CD4-positive, CD25-positive, alpha-beta regulatory T cell (primary cell): ENCODE data around the gene CCDC174. TPM values are rescaled to one million over a fixed set of nuclear protein-coding genes. Genes with fewer than 3 reads are reported as not detected.

Source experiments
- ATAC-seq, 2 donors: fragments of 150-1000 bp; cut with Tn5 transposase; one replicate each; pipeline ENCODE4 v1.10.0; 2021; ENCODE audit warnings: low read depth in 2 of 2, moderate number of reproducible peaks in 2 of 2, moderate library complexity in 1 of 2
- DNase-seq, 3 donors: peaks; one replicate each; pipeline versions ENCODE4 v3.0.0 to v3.0.0-alpha.2; 2012 to 2022; ENCODE audit warnings: mixed read lengths in 1 of 3
- H3K27ac ChIP-seq: one replicate; pipeline ENCODE4 v1.7.0; 2013; ENCODE audit warnings: mild to moderate bottlenecking, low read length; ENCODE audit not compliant: insufficient read depth, poor library complexity, severe bottlenecking
- H3K27me3 ChIP-seq: one replicate; pipeline ENCODE4 v1.7.0; 2013; ENCODE audit warnings: low read length; ENCODE audit not compliant: control insufficient read depth, insufficient read depth
- H3K36me3 ChIP-seq: one replicate; pipeline ENCODE4 v1.7.0; 2013; ENCODE audit warnings: mild to moderate bottlenecking, low read length, moderate library complexity; ENCODE audit not compliant: control insufficient read depth, insufficient read depth
- H3K4me1 ChIP-seq: 2 replicates; pipeline ENCODE4 v1.7.0; 2013; ENCODE audit warnings: mild to moderate bottlenecking, low read length; ENCODE audit not compliant: insufficient read depth, control insufficient read depth, poor library complexity, severe bottlenecking
- H3K4me3 ChIP-seq: one replicate; pipeline ENCODE4 v1.7.0; 2013; ENCODE audit warnings: low read depth, mild to moderate bottlenecking, low read length, moderate library complexity
- H3K9me3 ChIP-seq, 2 experiments: 1 replicate in 1 of 2; 2 replicates in 1 of 2; pipeline ENCODE4 v1.7.0; 2013; ENCODE audit warnings: low read length in 2 of 2, mild to moderate bottlenecking in 1 of 2, moderate library complexity in 1 of 2; ENCODE audit not compliant: control insufficient read depth in 2 of 2
- H3K27ac Mint-ChIP-seq, 3 donors: one replicate each; pipeline ENCODE4 v1.8.0; 2020 to 2022; ENCODE audit warnings: mild to moderate bottlenecking in 3 of 3, mixed read lengths in 3 of 3, moderate library complexity in 2 of 3
- H3K27me3 Mint-ChIP-seq: one replicate; pipeline ENCODE4 v1.8.0; 2022; ENCODE audit warnings: mild to moderate bottlenecking, mixed read lengths
- H3K36me3 Mint-ChIP-seq: one replicate; pipeline ENCODE4 v1.8.0; 2020; ENCODE audit warnings: mixed read lengths
- H3K4me1 Mint-ChIP-seq, 4 donors: one replicate each; pipeline ENCODE4 v1.8.0; 2020 to 2022; ENCODE audit warnings: mixed read lengths in 4 of 4, mild to moderate bottlenecking in 1 of 4
- H3K4me3 Mint-ChIP-seq, 4 donors: one replicate each; pipeline ENCODE4 v1.8.0; 2020 to 2022; ENCODE audit warnings: mild to moderate bottlenecking in 4 of 4, mixed read lengths in 4 of 4, moderate library complexity in 3 of 4
- H3K9me3 Mint-ChIP-seq, 7 donors: one replicate each; pipeline ENCODE4 v1.8.0; 2020 to 2022; ENCODE audit warnings: mixed read lengths in 7 of 7, mild to moderate bottlenecking in 3 of 7, moderate library complexity in 2 of 7
- polyA plus RNA-seq, 4 donors: library from polyadenylated mRNA; unstranded; fragments of 300-500 nt; fragmentation: Illumina TruSeq; gene quantifications; one replicate each; pipeline ENCODE4 v1.2.3, GENCODE V29; 2021
- total RNA-seq: library from RNA; stranded (reverse); gene quantifications from one replicate; pipeline ENCODE4 v1.2.3, GENCODE V29; 2022

The CCDC174 gene
- total and polyA plus RNA-seq, 5 donors from 2014 or later, result 16.3 to 55.7 (median 21.3) TPM

DNA sequence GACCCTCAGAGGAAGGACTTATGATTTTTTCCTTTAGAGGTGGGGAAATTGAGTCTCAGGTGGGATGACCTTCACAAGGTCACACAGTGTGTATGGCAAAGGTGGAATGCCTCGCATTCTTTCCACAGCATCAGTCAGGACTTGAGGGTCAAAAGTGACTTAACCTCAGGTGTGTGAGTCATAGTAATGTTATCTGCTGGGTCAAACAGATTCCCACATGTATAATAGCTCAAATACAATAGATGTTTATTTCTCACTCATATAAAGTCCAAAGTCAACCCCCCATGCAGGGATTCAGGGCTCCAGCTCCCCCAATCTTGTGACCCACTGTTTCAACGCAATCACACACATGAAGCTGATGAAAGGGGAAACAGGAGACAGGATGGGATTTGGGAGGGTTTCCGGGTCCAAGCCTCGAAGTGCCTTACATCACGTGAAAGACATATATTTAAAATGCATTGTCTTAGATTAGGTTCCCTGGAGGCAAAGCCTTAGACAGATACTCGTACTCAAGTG, 34.0 kb upstream of the CCDC174 start:
- H3K27ac ChIP-seq, result no peak overlapping the region
- DNase-seq (no peak), ATAC-seq (no peak)
- H3K27me3 ChIP-seq, result peaks cover 10% of the 10 kb centered on the region
- Mint-ChIP-seq H3K4me3 (no peak overlapping the region), H3K9me3 (peaks cover 0 to 1% (median 0%) of the 10 kb centered on the region in 7 donors), H3K27me3 (peaks cover 24% of the 10 kb centered on the region), H3K4me1 (no peaks in the 10 kb centered on the region), H3K36me3 (no peaks in the 10 kb centered on the region), H3K27ac (peak overlapping the region in 1 of 3 donors; percentile 29)
- H3K9me3 ChIP-seq, result no peaks in the 10 kb centered on the region
- H3K36me3 ChIP-seq, result no peaks in the 10 kb centered on the region
- H3K4me3 ChIP-seq, result no peak overlapping the region
- H3K4me1 ChIP-seq, result no peaks in the 10 kb centered on the region

DNA sequence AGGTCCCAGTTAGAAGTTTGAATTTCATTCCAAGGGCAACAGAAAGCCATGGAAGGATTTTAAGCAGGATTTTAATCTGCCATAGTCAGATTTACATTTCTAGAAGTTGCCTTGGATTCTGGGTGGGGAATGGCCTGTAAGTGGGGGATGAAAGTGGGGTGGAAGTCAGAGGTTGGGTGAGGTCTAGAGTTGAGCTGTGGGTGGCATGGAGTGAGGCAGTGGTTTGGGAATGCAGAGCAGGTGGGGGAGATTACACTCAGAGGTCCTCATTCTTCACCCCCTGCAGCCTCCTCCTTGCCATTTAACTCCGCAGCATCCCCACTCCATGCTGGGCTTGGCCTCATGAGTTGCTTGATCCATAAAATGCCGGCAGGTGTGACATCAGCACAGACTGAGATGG, 32.0 kb upstream of the CCDC174 start:
- Histone ChIP-seq H3K27me3 (peaks cover 8% of the 10 kb centered on the region), H3K36me3 (no peaks in the 10 kb centered on the region), H3K4me1 (no peaks in the 10 kb centered on the region), H3K4me3 (no peak overlapping the region), H3K27ac (no peak overlapping the region), H3K9me3 (no peaks in the 10 kb centered on the region)
- Mint-ChIP-seq H3K4me1 (no peaks in the 10 kb centered on the region), H3K27me3 (peaks cover 18% of the 10 kb centered on the region), H3K9me3 (peaks cover 0 to 1% (median 0%) of the 10 kb centered on the region in 7 donors), H3K4me3 (no peak overlapping the region), H3K27ac (no peak overlapping the region), H3K36me3 (no peaks in the 10 kb centered on the region)
- no peak for DNase-seq
- no peak for ATAC-seq

DNA sequence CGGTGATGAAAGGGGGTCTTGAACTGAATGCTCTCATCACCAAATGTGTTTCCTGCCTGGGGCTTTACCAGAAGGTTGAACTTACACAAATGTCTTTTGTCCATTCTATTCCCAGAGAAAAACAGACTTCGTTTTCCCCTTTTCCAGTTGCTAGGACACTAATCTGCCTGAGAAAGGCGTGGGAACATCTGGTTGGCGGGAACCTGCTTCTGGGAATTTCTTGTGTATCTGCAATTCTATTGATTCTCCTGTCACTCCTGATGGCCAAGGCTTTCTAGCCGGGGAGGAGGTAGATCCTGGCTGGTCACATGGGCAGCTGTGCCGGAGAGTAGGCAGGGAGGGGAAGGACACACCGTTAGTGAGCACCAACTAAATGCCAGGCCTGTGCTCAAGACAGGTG, 31.1 kb upstream of the CCDC174 start:
- Mint-ChIP-seq H3K27me3 (peaks cover 12% of the 10 kb centered on the region), H3K36me3 (no peaks in the 10 kb centered on the region), H3K4me1 (no peaks in the 10 kb centered on the region), H3K27ac (peak overlapping the region in 1 of 3 donors; percentile 21), H3K9me3 (peaks cover 0 to 1% (median 0%) of the 10 kb centered on the region in 7 donors), H3K4me3 (no peak overlapping the region)
- H3K27me3 ChIP-seq, result peaks cover 7% of the 10 kb centered on the region
- H3K9me3 ChIP-seq, result no peaks in the 10 kb centered on the region
- no peaks in the 10 kb centered on the region for H3K36me3 ChIP-seq
- H3K4me3 ChIP-seq, result no peak overlapping the region
- H3K27ac ChIP-seq, result no peak overlapping the region
- ATAC-seq (no peak), DNase-seq (no peak)
- H3K4me1 ChIP-seq, result no peaks in the 10 kb centered on the region

DNA sequence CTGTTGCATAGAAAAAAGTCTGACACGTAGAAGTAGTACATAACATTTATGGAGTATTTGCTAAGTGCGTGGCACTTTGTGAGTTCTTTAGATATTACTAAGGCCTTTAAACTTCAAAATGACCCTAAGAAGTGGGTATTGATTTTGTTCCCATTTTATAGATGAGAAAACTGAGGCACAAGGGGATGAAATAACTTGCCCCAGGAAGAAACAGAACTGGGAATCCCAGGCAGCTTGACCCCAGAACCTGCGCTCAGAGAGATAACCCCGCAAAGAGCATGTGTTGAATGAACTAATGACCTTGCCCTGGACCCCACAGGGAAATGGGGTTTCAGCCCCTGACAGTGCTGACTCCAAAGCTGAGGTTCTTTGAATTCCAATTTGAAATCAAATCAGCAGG, 30.5 kb upstream of the CCDC174 start:
- H3K4me3 Mint-ChIP-seq, result no peak overlapping the region
- no peak for ATAC-seq

DNA sequence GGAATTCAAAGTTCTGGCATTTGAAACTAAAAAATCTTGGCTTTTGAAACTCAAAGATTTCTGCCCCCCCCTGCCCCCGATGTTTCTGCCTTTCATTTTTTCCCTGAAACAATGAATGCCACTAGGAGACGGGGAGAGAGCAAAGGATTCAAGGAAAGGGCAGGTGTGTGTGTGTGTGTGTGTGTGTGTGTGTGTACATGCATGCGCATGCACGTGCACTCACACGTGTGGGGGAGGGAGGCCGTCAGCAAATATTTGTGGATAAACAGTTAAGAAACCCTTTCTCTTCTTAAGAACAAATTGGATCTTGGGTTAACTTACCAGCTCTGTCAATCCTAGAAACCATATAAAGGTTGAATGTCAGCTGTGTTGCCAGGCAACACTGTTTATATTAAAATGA, 29.2 kb upstream of the CCDC174 start:
- Histone ChIP-seq H3K27ac (no peak overlapping the region), H3K9me3 (no peaks in the 10 kb centered on the region), H3K4me1 (no peaks in the 10 kb centered on the region), H3K4me3 (no peak overlapping the region), H3K27me3 (no peaks in the 10 kb centered on the region), H3K36me3 (no peaks in the 10 kb centered on the region)
- no peak for DNase-seq
- Mint-ChIP-seq H3K4me3 (no peak overlapping the region), H3K4me1 (no peaks in the 10 kb centered on the region), H3K9me3 (peaks cover 0 to 1% (median 0%) of the 10 kb centered on the region in 7 donors), H3K27me3 (peaks cover 10% of the 10 kb centered on the region), H3K27ac (no peak overlapping the region), H3K36me3 (no peaks in the 10 kb centered on the region)
- no peak for ATAC-seq

More for the DNA sequence above, 30.5 kb upstream of the CCDC174 start:
- H3K9me3 ChIP-seq, result no peaks in the 10 kb centered on the region
- H3K36me3 ChIP-seq, result no peaks in the 10 kb centered on the region
- no peak overlapping the region for H3K27ac Mint-ChIP-seq
- peaks cover 0 to 1% (median 0%) of the 10 kb centered on the region in 7 donors for H3K9me3 Mint-ChIP-seq
- H3K27me3 ChIP-seq, result peaks cover 2% of the 10 kb centered on the region
- H3K4me1 ChIP-seq, result no peaks in the 10 kb centered on the region
- H3K27ac ChIP-seq, result no peak overlapping the region
- H3K27me3 Mint-ChIP-seq, result peaks cover 12% of the 10 kb centered on the region
- DNase-seq, result no peak
- H3K4me1 Mint-ChIP-seq, result no peaks in the 10 kb centered on the region
- H3K4me3 ChIP-seq, result no peak overlapping the region
- no peaks in the 10 kb centered on the region for H3K36me3 Mint-ChIP-seq

DNA sequence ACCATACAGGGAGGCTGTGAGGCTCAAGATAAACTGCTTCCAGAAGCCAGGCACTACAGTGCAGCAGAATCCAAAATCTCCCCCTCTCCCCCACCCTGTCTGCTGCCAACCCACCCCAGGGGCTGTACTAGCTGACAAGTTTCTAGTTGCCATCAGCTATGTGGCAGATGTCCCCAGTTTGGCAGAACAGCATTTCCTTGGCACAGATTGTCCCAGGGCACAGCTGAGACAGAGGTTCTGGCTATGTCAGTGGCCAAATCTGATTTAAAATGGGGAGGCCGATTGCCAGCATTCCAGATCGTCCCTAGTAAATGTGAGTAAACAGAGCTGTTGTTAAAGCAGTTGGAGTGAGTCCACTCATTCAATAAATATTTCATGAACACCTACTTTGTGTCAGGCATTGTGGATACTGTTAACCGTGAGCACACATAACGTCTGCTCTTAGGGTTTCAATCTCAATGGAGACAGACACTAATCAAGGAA, 28.0 kb upstream of the CCDC174 start:
- H3K27me3 ChIP-seq, result no peaks in the 10 kb centered on the region
- Mint-ChIP-seq H3K27me3 (peaks cover 14% of the 10 kb centered on the region), H3K4me3 (no peak overlapping the region), H3K4me1 (no peaks in the 10 kb centered on the region), H3K9me3 (peaks cover 0 to 1% (median 0%) of the 10 kb centered on the region in 7 donors), H3K36me3 (no peaks in the 10 kb centered on the region), H3K27ac (no peak overlapping the region)
- no peak for ATAC-seq
- no peaks in the 10 kb centered on the region for H3K36me3 ChIP-seq
- H3K9me3 ChIP-seq, result no peaks in the 10 kb centered on the region
- no peak for DNase-seq
- no peaks in the 10 kb centered on the region for H3K4me1 ChIP-seq
- no peak overlapping the region for H3K27ac ChIP-seq
- H3K4me3 ChIP-seq, result no peak overlapping the region

DNA sequence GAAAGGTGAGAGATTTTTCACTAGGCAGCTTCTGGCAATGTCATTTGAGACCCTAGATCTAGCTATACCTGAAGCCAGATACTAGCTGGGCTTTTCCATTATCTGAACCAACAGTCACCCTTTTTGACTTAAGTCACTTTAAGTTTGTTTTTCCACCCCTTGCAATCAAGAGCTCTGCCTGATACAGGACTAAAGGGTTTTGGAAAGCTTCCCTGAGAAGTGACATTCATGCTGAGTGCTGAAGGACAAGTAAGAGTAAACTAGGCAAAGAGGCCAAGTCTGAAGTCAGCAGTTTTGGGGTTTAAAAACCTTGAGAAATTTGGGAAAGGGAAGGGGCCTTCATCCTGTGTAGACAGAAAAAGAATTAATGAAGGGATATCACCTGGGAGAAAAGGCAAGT, 27.1 kb upstream of the CCDC174 start:
- Histone ChIP-seq H3K4me1 (no peaks in the 10 kb centered on the region), H3K27ac (no peak overlapping the region), H3K36me3 (no peaks in the 10 kb centered on the region), H3K9me3 (no peaks in the 10 kb centered on the region), H3K27me3 (no peaks in the 10 kb centered on the region), H3K4me3 (no peak overlapping the region)
- peaks cover 6% of the 10 kb centered on the region for H3K27me3 Mint-ChIP-seq
- H3K36me3 Mint-ChIP-seq, result no peaks in the 10 kb centered on the region
- ATAC-seq (no peak), DNase-seq (no peak)
- H3K4me1 Mint-ChIP-seq, result no peaks in the 10 kb centered on the region
- no peak overlapping the region for H3K4me3 Mint-ChIP-seq
- no peak overlapping the region for H3K27ac Mint-ChIP-seq
- peaks cover 0 to 1% (median 0%) of the 10 kb centered on the region in 7 donors for H3K9me3 Mint-ChIP-seq

DNA sequence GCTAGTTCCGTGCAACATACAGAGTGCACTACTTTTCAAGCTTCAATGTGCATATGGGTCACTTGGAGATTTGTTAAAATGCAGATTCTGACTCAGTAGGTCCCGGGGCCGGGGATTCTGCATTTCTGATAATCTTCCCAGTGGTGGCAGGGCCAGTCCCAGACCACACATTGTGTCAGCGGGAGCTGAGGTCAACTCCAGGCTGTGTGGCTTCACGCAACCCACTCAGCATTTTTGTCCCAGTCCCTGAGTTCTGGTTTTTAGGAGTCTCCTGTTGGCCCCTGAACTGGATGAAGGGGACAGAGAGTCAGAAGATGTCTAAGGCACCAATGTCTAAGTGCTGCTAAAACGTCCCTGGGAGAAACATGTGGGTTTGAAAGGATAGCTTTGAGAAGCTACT, 26.1 kb upstream of the CCDC174 start:
- H3K9me3 Mint-ChIP-seq, result peaks cover 0 to 1% (median 0%) of the 10 kb centered on the region in 7 donors
- Histone ChIP-seq H3K36me3 (no peaks in the 10 kb centered on the region), H3K27me3 (no peaks in the 10 kb centered on the region), H3K4me1 (no peaks in the 10 kb centered on the region), H3K9me3 (no peaks in the 10 kb centered on the region), H3K4me3 (no peak overlapping the region), H3K27ac (no peak overlapping the region)
- H3K27me3 Mint-ChIP-seq, result peaks cover 6% of the 10 kb centered on the region
- no peaks in the 10 kb centered on the region for H3K4me1 Mint-ChIP-seq
- no peak overlapping the region for H3K4me3 Mint-ChIP-seq
- no peak overlapping the region for H3K27ac Mint-ChIP-seq
- ATAC-seq (no peak), DNase-seq (no peak)
- no peaks in the 10 kb centered on the region for H3K36me3 Mint-ChIP-seq
